Activated CD4-positive, alpha-beta T cell treated with anti-CD3 and anti-CD28 coated beads for 1 hour (primary cell): ENCODE data around the gene PLPP7.
"Not testable (repeated sequence)": the region's sequence is repeated elsewhere in the genome, so short reads cannot be mapped to it uniquely, and the experiment has no call there.

Source experiments
- DNase-seq: peaks from one replicate; pipeline ENCODE4 v3.0.0-alpha.2; 2020

PLPP7 gene

GRCh38 chr9:131289301-131290035 lies at the start of gene PLPP7:
Gene PLPP7 (plus strand): TSS chr9:131289723. CDS start chr9:131289998, 275 bp downstream.
- DNase-seq = no peak

GRCh38 chr9:131240047-131240921 lies 49.2 kb upstream of the PLPP7 start:
- DNase-seq = no peak

- not testable (repeated sequence) for DNase-seq
Observed at GRCh38 chr9:131244331-131244730, 45.2 kb upstream of the PLPP7 start.

- DNase-seq = no peak
Observed at GRCh38 chr9:131246618-131247017, 42.9 kb upstream of the PLPP7 start.

GRCh38 chr9:131252120-131252519 lies 37.4 kb upstream of the PLPP7 start:
- DNase-seq = no peak

GRCh38 chr9:131253891-131254491 lies 35.5 kb upstream of the PLPP7 start:
- no peak for DNase-seq

- no peak for DNase-seq
Observed at GRCh38 chr9:131254626-131255025, 34.9 kb upstream of the PLPP7 start.

- DNase-seq = no peak
Observed at GRCh38 chr9:131255676-131256197, 33.8 kb upstream of the PLPP7 start.

GRCh38 chr9:131257266-131258025 lies 32.1 kb upstream of the PLPP7 start:
- DNase-seq = no peak

GRCh38 chr9:131258186-131258585 lies 31.3 kb upstream of the PLPP7 start:
- DNase-seq = no peak

- DNase-seq = no peak
Observed at GRCh38 chr9:131258698-131259431, 30.7 kb upstream of the PLPP7 start.

- DNase-seq = no peak
Observed at GRCh38 chr9:131259432-131259898, 30.1 kb upstream of the PLPP7 start.

GRCh38 chr9:131259916-131260597 lies 29.5 kb upstream of the PLPP7 start:
- no peak for DNase-seq

- DNase-seq = no peak
Observed at GRCh38 chr9:131260751-131261452, 28.6 kb upstream of the PLPP7 start.

GRCh38 chr9:131262327-131263032 lies 27.0 kb upstream of the PLPP7 start:
- no peak for DNase-seq

GRCh38 chr9:131263033-131263343 lies 26.5 kb upstream of the PLPP7 start:
- not testable (repeated sequence) for DNase-seq

GRCh38 chr9:131263701-131264100 lies 25.8 kb upstream of the PLPP7 start:
- DNase-seq = no peak

GRCh38 chr9:131264231-131264630 lies 25.3 kb upstream of the PLPP7 start:
- DNase-seq = no peak

- DNase-seq = no peak
Observed at GRCh38 chr9:131266266-131267229, 23.0 kb upstream of the PLPP7 start.
